ENCODE data around the gene PIGT. TPM values are rescaled to one million over a fixed set of nuclear protein-coding genes. Genes with fewer than 3 reads are reported as not detected.

The PIGT gene
- total and polyA plus RNA-seq, 2 of the 13 experiments (the other 11 are each of a cell fraction or from before 2014, with no cell fraction given) = 65.9 to 74.1 TPM

GRCh38 chr20:45456632-45457031 is 40.7 kb downstream of the PIGT start (continued):
- TF ChIP-seq PRDM4 (CRISPR knock-in tag; IDR thresholded peaks at IDR 0.05; ENCODE audit: borderline replicate concordance) (no peak), RELA (CRISPR knock-in tag; IDR thresholded peaks at IDR 0.05) (no peak), ELK4 (CRISPR knock-in tag; IDR thresholded peaks at IDR 0.05; ENCODE audit: borderline replicate concordance) (no peak), MAFF (IDR thresholded peaks at IDR 0.05; ENCODE audit: low read depth, low read length) (no peak), TFDP1 (CRISPR knock-in tag; IDR thresholded peaks at IDR 0.05; ENCODE audit: borderline replicate concordance) (no peak), DNMT1 (CRISPR knock-in tag; IDR thresholded peaks at IDR 0.05) (no peak), NR2F6 (IDR thresholded peaks at IDR 0.05) (no peak; the same call in 1 of the 2 replicates), NR2F6 (CRISPR knock-in tag; IDR thresholded peaks at IDR 0.05) (0 out of 2 replicates have a peak, but pooled peaks have one; percentile 23), ZBTB21 (CRISPR knock-in tag; IDR thresholded peaks at IDR 0.05) (no peak), YEATS4 (CRISPR knock-in tag; IDR thresholded peaks at IDR 0.05; ENCODE audit: borderline replicate concordance) (no peak), NFE2L2 (IDR thresholded peaks at IDR 0.05; ENCODE audit: low read length) (no peak; the same call in 1 of the 2 replicates), ZNF570 (CRISPR knock-in tag; IDR thresholded peaks at IDR 0.05; ENCODE audit: borderline replicate concordance) (no peak), ZNF362 (CRISPR knock-in tag; IDR thresholded peaks at IDR 0.05; ENCODE audit: borderline replicate concordance) (no peak), SP1 (IDR thresholded peaks at IDR 0.05) (no peak), SP1 (CRISPR knock-in tag; IDR thresholded peaks at IDR 0.05) (no peak), ZNF564 (CRISPR knock-in tag; IDR thresholded peaks at IDR 0.05) (no peak), TFE3 (CRISPR knock-in tag; IDR thresholded peaks at IDR 0.05) (0 out of 2 replicates have a peak, but pooled peaks have one; percentile 50), SOX13 (IDR thresholded peaks at IDR 0.05) (no peak), SOX13 (CRISPR knock-in tag; conservative IDR thresholded peaks at IDR 0.05 in 1 of 2, IDR thresholded peaks at IDR 0.05 in 1 of 2) (no peak), SOX6 (IDR thresholded peaks at IDR 0.05) (no peak), SOX6 (CRISPR knock-in tag; IDR thresholded peaks at IDR 0.05) (no peak), ZFP82 (CRISPR knock-in tag; IDR thresholded peaks at IDR 0.05; ENCODE audit: borderline replicate concordance) (no peak), HNF4G (IDR thresholded peaks at IDR 0.05; ENCODE audit: borderline replicate concordance, low read depth, low read length) (no peak), HNF4G (CRISPR knock-in tag; IDR thresholded peaks at IDR 0.05; ENCODE audit: borderline replicate concordance, low read depth) (no peak), FOXA1 (IDR thresholded peaks at IDR 0.05) (no peak), FOXA1 (CRISPR knock-in tag; IDR thresholded peaks at IDR 0.05) (0 out of 2 replicates have a peak, but pooled peaks have one; percentile 18), KLF13 (CRISPR knock-in tag; IDR thresholded peaks at IDR 0.05) (no peak)

Data from HepG2 (cell line).